ENCODE measurements around the gene SORCS1. TPM values are rescaled to one million over a fixed set of nuclear protein-coding genes. Genes with fewer than 3 reads are reported as not detected.

SORCS1 gene
- total and polyA plus RNA-seq, 2 experiments from 2014 or later = 2.9 to 8.9 TPM

GRCh38 chr10:106547047-106547635 is 617.4 kb downstream of the SORCS1 start:
- Histone ChIP-seq H3K4me1 (ENCODE audit: insufficient read depth) (no peaks in the 10 kb centered on the region), H3K36me3 (ENCODE audit: insufficient read depth) (no peaks in the 10 kb centered on the region), H4K20me1 (replicated peaks; ENCODE audit: insufficient read depth) (no peaks in the 10 kb centered on the region), H3K4me2 (no peak overlapping the region), H3K27ac (ENCODE audit: low read depth) (no peak overlapping the region), H2AFZ (no peak overlapping the region), H3K27me3 (ENCODE audit: insufficient read depth) (no peaks in the 10 kb centered on the region), H3K79me2 (replicated peaks; ENCODE audit: insufficient read depth) (no peaks in the 10 kb centered on the region), H3K4me3 (no peak overlapping the region), H3F3A (replicated peaks; ENCODE audit: low read depth) (no peaks in the 10 kb centered on the region), H3K9me2 (ENCODE audit: insufficient read depth) (no peaks in the 10 kb centered on the region)
- TF ChIP-seq JUNB (IDR thresholded peaks at IDR 0.05; ENCODE audit: unreplicated experiment) = no peak
- TF ChIP-seq ZNF114 (CRISPR knock-in tag; IDR thresholded peaks at IDR 0.05) = no peak
- no peak for TF ChIP-seq REST (IDR thresholded peaks at IDR 0.05; ENCODE audit: unreplicated experiment)
- no peak for TF ChIP-seq POLR2AphosphoS5 (IDR thresholded peaks at IDR 0.05; ENCODE audit: low read depth)
- no peak for TF ChIP-seq CREB1 (CRISPR knock-in tag; IDR thresholded peaks at IDR 0.05; ENCODE audit: low read depth)
- no peak for TF ChIP-seq EZH2phosphoT487 (IDR thresholded peaks at IDR 0.05; ENCODE audit: unreplicated experiment)
- no peak for TF ChIP-seq STAT1 (IDR thresholded peaks at IDR 0.05; ENCODE audit: unreplicated experiment)
- TF ChIP-seq ETS1 (IDR thresholded peaks at IDR 0.05) = no peak
- TF ChIP-seq ZNF331 (CRISPR knock-in tag; IDR thresholded peaks at IDR 0.05; ENCODE audit: low read depth) = no peak
- TF ChIP-seq NANOG (IDR thresholded peaks at IDR 0.05; ENCODE audit: borderline replicate concordance) = no peak
- no peak for TF ChIP-seq CTCF (conservative IDR thresholded peaks at IDR 0.05; ENCODE audit: low read depth in 2 of 2)
- TF ChIP-seq ZNF462 (CRISPR knock-in tag; IDR thresholded peaks at IDR 0.05) = no peak
- H3K27me3 Mint-ChIP-seq (ENCODE audit: insufficient read depth, low read depth, poor library complexity) = peaks cover 8% of the 10 kb centered on the region
- H3K4me3 Mint-ChIP-seq = no peak overlapping the region
- H3K4me1 Mint-ChIP-seq = peaks cover 3% of the 10 kb centered on the region
- no peak overlapping the region for H3K27ac Mint-ChIP-seq
- DNase-seq (ENCODE audit: low spot score) = no peak
- ATAC-seq = no peak
- H3K9me3 Mint-ChIP-seq = no peaks in the 10 kb centered on the region
- no peaks in the 10 kb centered on the region for H3K36me3 Mint-ChIP-seq (ENCODE audit: low read depth)

Measured in GM23338 (cell line).